Stimulated activated CD4-positive, alpha-beta T cell treated with anti-CD3 and anti-CD28 coated beads, Interleukin-4, amount 100 ng/mL, for 1 hour (primary cell): Measurements from ENCODE around the gene SRPK2.

Experiments used
- DNase-seq: peaks from one replicate; pipeline ENCODE4 v3.0.0-alpha.2; 2020

SRPK2 gene

DNA sequence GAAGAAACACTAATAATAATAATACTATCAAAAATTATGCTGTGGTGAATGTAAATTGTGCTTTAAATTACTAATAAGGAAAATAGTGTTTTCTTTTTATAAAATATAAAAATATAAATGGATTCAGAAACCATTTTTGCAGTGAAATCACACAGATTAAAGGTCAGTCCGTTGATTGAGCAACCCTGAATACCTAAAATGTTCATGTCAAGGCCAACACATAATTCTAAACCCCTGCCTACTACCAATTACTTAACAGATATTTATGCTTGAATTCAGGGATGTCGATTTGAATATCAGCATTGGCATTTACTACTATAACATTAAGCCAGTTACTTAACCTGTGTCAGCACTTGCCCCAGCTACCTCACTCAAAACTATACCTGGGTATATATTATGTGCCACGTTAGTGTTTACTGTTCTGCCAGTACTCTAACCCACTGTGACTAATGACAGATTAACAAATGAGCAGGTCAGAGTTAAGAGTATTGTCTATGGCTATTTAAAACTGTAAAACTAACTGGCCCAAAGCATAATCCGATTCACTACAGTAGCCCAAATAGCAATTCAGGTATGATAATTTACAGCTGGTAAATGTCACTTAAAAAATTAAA is 209.7 kb downstream of the SRPK2 start:
- DNase-seq = no peak

DNA sequence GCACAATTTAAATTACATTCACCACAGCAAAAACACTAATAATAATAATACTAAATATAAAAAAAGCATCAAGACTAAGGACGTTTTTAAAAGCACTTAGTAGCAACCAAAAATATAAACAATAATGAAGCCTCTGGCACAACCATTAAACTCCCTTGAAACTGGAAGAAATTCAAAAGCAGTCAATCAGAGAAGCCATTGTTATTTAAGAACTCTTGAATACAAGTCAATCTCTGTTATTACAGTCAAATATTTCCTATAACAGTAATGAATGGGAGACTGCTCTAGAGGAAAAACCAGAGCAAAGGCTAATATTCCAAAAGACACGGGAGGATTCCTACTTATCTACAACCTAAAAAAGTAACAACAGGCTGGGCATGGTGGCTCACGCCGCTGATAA is 210.5 kb downstream of the SRPK2 start:
- no peak for DNase-seq

DNA sequence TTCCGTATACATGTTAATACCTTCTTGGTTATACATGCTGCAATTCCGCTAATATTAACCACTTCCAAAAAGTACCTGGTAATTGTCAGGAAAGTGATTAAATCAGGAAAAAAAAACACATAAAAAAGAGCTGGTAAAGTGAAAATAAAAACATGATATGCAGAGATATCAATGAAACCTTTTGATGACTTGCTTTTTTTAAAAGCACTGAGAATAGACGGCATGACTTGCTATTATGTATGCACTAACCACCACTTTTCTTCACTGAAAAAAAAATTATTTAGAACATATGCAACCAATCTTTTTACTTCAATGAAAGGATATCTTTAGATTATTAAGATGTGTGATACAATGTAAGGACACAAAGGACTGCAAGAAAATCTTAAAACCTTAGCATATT is 211.7 kb downstream of the SRPK2 start:
- no peak for DNase-seq

DNA sequence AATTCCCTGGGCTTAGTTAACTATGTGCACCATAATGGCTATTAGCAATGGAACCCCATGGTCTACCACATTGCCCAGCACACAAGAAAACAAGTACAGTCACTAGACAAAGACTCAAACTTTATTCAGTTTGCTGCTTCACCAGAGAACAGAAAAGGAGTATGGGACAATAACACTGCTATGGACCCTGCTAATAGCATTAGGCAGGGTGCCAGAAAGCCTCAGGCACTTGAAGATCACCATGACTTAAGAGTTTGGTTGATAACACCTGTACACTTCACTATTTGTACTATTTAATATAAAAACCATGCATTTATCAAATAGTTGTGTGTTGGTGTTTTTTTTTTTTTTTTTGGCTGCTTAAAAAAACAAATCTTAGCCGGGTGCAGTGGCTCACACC is 215.1 kb downstream of the SRPK2 start:
- DNase-seq = no peak

DNA sequence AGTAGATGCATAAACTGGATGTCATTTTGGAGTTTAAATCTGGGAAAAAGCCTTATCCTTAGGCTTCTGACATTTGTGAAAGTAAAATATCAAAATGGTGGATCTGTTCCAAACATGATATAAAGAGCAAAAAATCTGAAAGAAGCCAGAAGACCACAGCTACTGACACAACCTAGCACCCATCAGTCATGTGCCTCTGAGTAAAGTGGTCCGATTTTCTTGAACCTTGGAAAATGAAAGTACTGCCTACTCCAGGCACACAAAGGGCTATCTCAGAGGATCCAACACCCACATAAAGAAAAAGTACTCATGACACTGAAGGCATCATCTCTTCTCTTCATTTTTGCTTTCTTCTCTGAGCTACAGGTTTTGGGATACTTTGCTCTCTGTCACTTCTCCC is 224.0 kb downstream of the SRPK2 start:
- DNase-seq = no peak

DNA sequence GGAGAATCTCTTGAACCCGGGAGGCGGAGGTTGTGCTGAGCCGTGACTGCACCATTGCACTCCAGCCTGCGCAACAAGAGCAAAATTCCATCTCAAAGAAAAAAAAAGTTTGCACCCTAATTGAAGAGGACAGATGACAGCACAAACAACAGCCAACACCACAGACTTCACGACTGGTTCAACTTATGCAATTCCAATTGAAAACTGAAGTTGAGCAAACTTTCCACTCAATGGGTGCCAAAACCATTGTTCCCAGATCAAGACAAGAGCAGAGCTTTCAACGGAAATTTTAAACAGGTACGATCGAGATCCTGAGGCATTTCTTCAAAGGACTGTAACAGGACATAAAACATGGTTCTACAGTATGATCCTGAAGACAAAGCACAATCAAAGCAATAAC is 225.0 kb downstream of the SRPK2 start:
- no peak for DNase-seq

DNA sequence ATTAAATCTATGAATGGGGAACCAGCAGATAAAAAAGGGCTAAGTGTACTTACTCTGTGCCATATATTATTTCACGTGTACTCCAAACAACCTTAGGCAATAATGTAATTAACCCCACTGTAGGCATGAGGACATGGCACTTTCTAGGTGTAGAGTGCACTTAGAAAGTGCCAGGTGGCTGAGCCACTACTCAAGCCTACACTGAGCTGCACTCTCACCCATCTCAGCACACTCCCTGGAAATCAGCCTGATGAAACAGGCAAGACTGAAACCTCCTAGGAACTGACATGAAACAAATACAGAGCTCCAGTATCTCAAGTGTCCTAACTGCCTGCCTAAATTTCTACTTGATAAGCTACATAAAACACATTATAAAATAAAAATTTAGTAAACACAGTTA is 227.4 kb downstream of the SRPK2 start:
- DNase-seq = no peak

DNA sequence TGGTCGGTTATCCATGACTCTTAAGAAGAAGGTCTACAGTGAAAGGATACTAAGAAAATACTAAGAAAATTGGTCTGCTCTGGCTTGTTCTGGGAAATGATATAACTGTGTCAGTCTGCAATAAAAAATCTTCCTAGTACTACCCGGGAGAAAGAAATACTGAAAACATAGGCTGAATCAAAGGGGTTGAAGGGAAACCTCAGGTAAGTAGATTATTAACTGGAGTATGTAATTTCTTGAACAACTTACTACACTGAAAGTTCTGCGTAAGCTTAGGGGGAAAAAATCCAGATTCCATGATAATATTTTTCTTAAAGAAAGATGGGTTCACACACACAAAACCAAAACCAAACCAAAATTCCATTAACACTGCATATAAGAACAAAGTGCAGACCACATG is 231.4 kb downstream of the SRPK2 start:
- DNase-seq = no peak

DNA sequence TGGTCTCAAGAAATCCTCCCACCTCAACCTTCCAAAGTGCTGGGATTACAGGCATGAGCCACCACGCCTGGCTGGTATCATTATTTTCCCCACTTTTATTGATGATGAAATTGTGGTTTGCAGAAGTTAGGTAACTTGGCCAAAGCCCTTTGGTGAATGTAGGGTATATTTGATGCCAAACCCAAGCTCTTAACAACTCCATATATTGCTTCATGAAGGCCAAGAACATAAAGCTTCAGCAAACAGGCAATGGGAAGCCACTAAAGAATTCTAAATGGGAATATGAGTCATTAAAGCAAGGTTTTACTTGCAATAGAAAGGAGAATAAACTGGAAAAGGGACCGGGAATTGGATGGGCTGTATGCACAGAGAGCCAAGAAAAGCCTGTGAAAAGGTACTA is 232.0 kb downstream of the SRPK2 start:
- DNase-seq = no peak

DNA sequence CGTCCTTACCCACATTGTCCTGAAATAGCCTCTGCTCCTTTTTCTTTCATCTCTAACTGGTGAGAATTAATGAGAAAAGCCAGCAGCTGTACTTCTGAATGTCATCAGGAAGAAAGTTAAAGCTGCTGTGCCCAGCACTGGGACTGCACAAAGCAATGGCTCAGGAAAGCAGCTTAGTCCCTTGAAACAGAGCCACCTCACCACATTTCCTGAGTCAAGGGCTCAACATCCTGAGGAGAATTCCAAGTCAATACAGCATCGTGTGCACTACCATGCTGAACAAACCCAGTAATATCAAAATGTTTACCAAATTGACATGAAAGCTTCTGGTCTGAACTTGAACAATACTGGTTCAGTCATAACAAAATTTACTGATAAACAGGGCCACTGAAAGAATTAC is 234.6 kb downstream of the SRPK2 start:
- no peak for DNase-seq

DNA sequence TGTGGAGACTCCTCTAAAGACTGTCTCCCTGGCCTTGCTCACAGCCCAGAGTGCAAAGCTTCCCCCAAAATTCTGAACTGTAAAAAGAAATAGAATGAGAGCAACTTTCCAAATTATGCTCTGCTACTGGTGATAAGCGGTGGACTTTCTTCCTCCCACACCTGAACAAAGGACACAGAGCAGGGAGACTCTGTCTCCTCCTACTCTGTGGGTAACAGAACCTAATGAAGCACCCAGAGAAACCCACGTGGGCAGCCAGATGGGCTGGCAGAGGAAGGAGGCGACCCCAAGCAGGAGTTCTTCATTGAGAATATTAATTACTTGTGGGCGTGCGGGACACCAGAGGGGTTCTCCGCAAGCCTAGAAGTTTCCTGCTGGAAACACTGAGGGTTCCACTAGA is 235.2 kb downstream of the SRPK2 start:
- no peak for DNase-seq

DNA sequence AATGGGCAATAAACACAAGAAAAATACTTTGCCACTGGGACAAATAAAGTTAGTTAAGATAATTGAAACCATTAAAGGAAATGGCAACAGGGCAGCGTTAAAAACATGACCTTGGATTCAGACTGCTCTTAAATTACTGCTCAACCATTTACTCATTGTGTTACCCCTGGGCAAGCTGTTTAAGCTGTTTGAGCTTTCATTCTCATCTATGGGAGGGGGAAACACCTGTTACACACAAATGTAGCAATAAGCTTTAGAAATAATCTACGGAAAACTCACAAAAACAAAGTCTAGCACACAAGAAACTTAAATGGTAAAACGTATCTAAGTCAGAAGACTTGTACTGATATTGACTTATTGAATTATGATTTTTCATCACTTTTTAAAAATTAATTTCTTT is 237.6 kb downstream of the SRPK2 start:
- DNase-seq = no peak

DNA sequence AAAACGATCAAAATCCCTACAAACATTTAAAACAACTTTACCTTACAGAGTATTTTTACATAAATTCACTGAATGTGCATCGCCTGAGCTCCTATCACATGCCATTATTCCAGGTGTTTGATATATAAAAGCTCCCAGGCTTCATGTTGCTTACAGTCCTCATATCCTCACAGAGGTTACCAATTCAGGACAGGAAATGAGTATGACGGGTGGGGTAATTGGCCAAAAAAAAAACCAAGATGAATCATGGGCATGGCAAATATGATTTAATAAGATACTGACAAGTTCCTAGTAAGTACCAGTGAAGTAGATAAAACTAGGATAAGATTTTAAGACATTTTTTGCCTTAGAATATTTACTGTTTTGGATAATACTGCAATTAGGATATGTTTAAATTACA is 238.9 kb downstream of the SRPK2 start:
- no peak for DNase-seq

DNA sequence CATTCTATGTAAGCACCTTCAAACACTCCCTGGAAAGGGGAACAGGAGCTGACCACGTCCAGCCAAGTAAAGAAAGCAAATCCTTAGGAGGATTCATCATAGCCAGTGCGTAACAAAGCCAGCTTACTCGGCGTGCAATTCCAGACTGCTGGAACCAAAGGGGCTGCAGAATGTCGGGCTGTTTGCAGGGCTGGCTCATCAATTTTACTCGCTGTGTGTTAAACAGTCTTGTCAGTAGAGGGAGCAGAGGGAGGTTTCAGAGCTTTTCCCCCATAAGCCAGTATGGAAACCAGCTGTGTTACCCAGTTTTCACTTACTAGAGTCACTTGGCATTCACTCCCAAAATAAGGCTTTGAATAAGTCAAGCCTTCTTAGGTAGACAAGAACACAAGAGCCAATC is 247.7 kb downstream of the SRPK2 start:
- DNase-seq = no peak

DNA sequence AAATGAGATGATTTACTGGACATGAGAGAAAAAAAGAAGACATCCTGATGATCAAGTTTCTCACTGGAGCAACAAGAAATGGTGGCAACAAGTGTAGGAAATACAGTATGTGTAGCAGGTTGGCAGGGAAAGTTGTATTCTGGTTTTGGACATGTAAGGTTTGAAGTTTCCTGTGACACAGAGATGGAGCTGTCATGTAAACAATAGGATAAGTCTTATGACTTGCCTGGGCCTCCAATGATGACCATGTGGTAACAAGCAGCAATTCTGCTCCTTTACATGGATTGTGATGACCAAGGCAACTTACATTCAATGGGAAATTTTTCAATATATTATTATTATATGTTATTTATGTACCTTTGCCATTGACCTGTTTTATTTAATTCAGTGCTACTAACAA is 249.3 kb downstream of the SRPK2 start:
- DNase-seq = no peak

DNA sequence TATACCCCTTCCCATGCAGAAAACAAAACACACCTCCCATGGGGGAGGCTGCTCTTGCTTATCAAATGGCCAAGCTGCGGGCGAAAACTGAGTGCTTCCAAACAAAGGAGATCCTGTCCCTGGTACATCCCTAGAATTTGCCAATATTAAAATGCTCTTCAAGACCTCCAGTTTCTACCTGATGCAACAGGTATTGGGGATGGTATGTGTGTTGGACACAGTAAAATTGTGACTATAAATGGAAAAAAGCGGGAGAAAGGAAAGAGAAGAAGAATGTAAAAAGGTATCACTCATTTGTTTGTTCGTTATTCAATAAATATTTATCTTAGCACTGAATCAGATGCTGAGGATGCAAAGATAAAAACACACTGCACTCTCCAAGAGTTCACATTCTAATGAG is 250.8 kb downstream of the SRPK2 start:
- DNase-seq = no peak

DNA sequence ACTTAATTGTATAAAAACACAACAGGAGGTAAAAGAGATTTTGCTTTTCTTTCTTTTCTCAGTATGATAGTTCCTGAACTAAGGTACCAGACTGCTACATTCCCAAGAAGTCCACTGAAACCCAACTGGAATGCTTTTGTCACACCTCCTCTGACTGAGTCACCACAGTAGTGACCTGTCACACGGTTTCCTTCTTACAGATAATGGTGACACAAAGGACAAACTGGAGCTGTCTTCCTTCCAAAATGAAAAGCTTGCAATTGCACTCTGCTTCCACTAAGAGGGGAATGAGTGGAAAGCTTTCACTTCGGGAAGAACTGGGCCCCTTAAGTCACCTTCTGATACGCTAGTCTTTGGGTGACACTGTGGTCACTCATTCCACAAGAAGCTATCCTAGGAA is 252.5 kb downstream of the SRPK2 start:
- DNase-seq = no peak

DNA sequence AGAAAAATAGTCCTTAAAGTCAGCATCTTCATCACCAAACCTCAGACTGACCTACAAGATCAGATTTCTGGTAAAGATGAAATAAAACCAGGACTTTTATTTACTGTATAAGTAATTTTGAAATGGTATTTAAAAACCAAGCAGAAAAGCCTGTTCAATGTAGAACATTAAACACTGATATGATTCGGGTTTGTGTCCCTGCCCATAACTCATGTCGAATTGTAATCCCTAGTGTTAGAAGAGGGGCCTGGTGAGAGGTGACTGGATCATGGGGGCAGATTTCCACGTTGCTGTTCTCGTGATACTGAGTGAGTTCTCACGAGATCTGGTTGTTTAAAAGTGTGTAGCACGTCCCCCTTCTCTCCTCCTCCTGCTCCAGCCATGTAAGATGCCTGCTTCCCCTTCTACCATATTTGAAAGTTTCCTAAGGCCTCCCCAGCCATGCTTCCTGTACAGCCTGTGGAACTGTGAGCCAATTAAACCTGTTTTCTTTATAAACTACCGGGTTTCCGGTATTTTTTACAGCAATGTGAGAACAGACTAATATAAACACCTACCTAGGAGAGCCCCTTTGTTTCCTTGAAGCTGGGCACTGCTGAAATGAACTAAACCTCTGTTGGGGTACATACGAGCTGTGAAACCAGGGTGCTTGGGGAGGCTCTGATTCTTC is 254.6 kb downstream of the SRPK2 start:
- DNase-seq = no peak

DNA sequence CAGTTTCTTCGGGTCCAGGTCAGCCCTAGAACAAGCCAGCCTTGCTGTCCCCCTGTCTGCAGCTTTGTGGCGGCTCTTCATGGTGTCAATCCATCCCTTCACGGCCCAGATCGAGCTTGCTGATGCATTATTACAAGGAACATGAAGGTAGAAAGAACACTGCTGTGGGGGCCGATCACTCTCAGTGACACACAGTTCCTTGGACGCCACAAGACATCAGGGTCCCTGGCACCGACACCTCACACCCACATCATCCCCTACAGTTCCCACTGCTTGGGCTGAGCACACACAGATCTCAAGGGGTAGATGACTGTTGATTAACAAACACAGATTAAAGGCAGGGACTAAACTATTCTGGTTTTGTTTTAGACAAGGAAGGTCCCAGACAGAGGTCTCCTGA is 255.4 kb downstream of the SRPK2 start:
- no peak for DNase-seq

DNA sequence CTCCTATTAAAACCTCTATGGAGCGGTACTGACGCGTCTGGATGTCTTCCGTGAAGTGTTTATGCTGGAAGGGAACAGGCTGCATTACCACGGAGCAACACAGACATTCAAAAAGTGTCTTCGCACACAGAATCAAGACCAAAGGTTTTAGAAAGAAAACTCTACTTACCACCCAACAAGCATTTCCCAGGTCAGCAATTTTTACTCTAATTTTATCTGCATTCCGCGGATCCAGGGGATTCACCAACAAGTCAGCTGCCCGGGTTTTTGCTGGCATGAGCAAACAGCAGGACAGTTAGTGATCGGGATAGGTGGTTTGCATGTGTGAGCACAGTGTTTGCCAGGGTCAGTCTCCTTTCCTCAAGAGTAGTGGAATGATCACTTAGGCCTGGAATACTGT is 255.9 kb downstream of the SRPK2 start:
- no peak for DNase-seq

DNA sequence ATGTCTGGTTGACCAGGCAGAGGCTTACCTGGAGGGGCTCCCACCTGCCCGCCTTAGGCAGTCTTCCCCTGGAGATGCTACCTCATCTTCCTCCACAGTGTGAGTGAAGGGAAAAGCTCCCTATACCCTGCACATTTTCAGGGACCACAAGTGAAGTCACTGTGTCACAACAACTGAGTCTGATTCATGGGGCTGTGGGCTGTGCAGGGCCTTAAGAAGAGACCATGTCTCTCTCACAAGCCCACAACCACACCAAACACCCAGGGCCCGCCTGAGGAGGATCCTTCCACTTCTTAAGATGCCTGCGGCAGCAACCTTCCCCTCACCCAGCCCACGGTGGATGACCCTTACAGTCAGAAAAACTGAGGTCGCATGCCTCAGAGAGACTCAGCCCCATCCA is 256.4 kb downstream of the SRPK2 start:
- no peak for DNase-seq

DNA sequence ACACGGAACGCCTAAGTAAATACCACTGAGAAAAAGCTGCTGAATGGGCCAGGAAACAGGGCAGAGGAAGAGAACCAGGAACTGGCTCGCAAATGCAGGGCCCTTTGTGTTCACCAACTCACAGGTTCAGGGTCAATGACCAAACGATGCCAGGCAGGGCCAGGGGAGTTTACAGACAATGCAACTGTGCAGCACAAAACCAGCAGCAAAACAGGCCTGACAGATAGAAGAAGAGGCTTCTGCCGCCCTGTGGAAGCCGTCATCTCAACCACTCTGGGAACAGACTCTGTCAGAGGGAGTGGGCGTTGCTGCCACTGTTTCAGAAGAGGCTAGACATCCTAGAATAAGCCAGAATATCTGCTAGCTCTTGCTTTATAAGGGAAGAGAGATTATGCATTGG is 256.8 kb downstream of the SRPK2 start:
- DNase-seq = no peak

DNA sequence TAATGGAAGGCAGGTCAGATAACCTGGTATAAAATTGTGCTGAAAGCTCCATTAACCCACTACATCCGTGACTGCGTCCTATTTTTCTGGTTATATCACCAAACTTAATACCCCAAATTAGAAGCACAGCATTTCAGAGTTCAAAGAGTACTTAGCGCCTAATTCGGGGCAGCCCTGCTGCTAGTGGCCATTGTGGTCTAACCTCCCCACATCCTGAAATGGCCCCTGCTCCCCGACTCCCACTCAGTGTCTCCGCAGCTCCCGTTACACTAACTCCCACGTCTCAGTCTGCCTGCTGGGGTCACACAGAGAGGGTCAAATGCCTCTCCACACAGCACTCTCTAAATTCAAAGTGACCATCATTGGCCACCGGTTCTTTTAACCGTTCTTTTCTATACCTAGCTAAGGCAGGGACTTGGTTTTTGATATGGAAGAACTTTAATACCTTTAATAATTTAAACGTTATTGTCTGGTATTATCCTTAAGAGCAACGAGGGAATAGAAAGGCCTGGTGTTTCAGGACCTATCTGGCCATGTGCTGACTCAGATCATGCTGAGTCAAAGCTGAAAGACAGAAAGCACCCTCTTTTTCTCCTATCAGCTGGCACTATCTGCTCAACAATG is 257.6 kb downstream of the SRPK2 start:
- no peak for DNase-seq

DNA sequence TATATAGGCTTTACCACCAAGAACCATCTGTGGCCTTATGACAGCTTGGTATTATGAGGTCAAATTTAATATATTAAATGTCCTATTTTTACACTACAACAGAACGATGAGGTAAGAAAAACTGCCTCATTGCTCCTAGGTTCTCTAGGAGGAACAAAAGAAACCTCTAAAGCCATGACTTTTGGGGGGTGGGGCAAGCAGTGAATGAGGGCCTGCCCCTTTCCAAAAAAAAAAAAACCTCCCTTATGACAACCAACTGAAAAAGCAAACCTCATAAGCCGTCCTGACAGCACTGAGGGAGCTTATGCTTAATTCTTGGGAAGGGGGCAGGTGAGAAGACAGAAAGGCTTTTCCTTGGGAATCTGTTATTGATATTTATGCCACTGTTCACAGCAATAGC is 258.1 kb downstream of the SRPK2 start:
- DNase-seq = no peak

DNA sequence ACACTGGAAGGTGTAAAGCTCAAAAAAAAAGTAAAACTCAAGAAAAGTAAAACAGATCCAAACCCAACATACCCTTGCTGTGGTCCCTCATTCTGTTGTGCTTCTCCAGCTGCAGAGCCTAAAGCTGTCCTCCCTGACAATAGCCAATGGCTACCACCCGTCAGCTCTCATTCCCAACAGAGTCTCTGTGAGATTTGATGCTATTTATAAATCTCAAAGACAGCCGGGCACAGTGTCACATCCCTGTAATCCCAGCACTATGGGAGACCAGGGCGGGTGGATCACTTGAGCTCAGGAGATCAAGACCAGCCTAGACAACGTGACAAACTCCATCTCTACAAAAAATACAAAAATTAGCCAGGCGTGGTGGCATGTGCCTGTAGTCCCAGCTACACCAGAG is 258.7 kb downstream of the SRPK2 start:
- no peak for DNase-seq
